Right lobe of liver (tissue), 4 donors: ENCODE data around the gene SDF4.

Source experiments
- POLR2A ChIP-seq: fragments of 450-650 bp; IDR thresholded peaks from one replicate; pipeline ENCODE4 v1.6.1; 2017; ENCODE audit warnings: antibody characterized with exemption, mild to moderate bottlenecking
- TF ChIP-seq, protein P1 (sequence below), 4 donors: fragments of 200-600 bp in 3 of 4; fragments of 450-650 bp in 1 of 4; IDR thresholded peaks; one replicate each; pipeline versions ENCODE4 v1.5.1 to v1.8.0; 2016 to 2022; ENCODE audit warnings: antibody characterized with exemption in 4 of 4, mild to moderate bottlenecking in 2 of 4
- donor health status: DM: no; HTN: no; CAD: no.
- donor health status: DM: no; HTN: no; CAD: no.
- donor health status: DM: no; HTN: yes; CAD: no.

GRCh38 chr1:1229770-1230169 lies 2.0 kb downstream of the SDF4 start:
- TF ChIP-seq, protein P1, sequence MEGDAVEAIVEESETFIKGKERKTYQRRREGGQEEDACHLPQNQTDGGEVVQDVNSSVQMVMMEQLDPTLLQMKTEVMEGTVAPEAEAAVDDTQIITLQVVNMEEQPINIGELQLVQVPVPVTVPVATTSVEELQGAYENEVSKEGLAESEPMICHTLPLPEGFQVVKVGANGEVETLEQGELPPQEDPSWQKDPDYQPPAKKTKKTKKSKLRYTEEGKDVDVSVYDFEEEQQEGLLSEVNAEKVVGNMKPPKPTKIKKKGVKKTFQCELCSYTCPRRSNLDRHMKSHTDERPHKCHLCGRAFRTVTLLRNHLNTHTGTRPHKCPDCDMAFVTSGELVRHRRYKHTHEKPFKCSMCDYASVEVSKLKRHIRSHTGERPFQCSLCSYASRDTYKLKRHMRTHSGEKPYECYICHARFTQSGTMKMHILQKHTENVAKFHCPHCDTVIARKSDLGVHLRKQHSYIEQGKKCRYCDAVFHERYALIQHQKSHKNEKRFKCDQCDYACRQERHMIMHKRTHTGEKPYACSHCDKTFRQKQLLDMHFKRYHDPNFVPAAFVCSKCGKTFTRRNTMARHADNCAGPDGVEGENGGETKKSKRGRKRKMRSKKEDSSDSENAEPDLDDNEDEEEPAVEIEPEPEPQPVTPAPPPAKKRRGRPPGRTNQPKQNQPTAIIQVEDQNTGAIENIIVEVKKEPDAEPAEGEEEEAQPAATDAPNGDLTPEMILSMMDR (IDR thresholded peaks at IDR 0.05), result no peak
- no peak for TF ChIP-seq POLR2A
